ENCODE results near the gene PAK4.

PAK4 gene

GRCh38 chr19:39172700-39173501, 47.3 kb downstream of the PAK4 start:
- no peak overlapping the region for H3K4me3 ChIP-seq (ENCODE audit: low read depth, low read length)

GRCh38 chr19:39173502-39173991, 48.0 kb downstream of the PAK4 start:
- no peak overlapping the region for H3K4me3 ChIP-seq (ENCODE audit: low read depth, low read length)
- TF ChIP-seq CTCF (conservative IDR thresholded peaks at IDR 0.05; ENCODE audit: low read depth, low read length), result no peak
- no peak for DNase-seq (ENCODE audit: low read depth)

More at GRCh38 chr19:39172700-39173501, 47.3 kb downstream of the PAK4 start:
- no peak for DNase-seq (ENCODE audit: low read depth)
- TF ChIP-seq CTCF (conservative IDR thresholded peaks at IDR 0.05; ENCODE audit: low read depth, low read length), result no peak

GRCh38 chr19:39174142-39174541, 48.6 kb downstream of the PAK4 start:
- no peak for TF ChIP-seq CTCF (conservative IDR thresholded peaks at IDR 0.05; ENCODE audit: low read depth, low read length)
- no peak for DNase-seq (ENCODE audit: low read depth)
- no peak overlapping the region for H3K4me3 ChIP-seq (ENCODE audit: low read depth, low read length)

GRCh38 chr19:39174558-39175544, 49.3 kb downstream of the PAK4 start:
- DNase-seq (ENCODE audit: low read depth), result no peak
- no peak overlapping the region for H3K4me3 ChIP-seq (ENCODE audit: low read depth, low read length)
- TF ChIP-seq CTCF (conservative IDR thresholded peaks at IDR 0.05; ENCODE audit: low read depth, low read length), result no peak

- no peak overlapping the region for H3K4me3 ChIP-seq (ENCODE audit: low read depth, low read length)
- TF ChIP-seq CTCF (conservative IDR thresholded peaks at IDR 0.05; ENCODE audit: low read depth, low read length), result no peak
- no peak for DNase-seq (ENCODE audit: low read depth)
Observed at GRCh38 chr19:39175564-39175963, 50.0 kb downstream of the PAK4 start.

- no peak for DNase-seq (ENCODE audit: low read depth)
- H3K4me3 ChIP-seq (ENCODE audit: low read depth, low read length), result no peak overlapping the region
- no peak for TF ChIP-seq CTCF (conservative IDR thresholded peaks at IDR 0.05; ENCODE audit: low read depth, low read length)
Observed at GRCh38 chr19:39177110-39177699, 51.6 kb downstream of the PAK4 start.

All from choroid plexus epithelial cell (primary cell).